DND-41 (cell line): ENCODE data around the gene COL15A1.

Experiments used
- ATAC-seq: fragments of 200-7000 bp; cut with Tn5 transposase; 3 replicates; pipeline ENCODE4 v1.9.1; 2021; ENCODE audit warnings: low read depth; ENCODE audit not compliant: insufficient read depth
- DNase-seq: peaks from one replicate; pipeline ENCODE4 v3.0.0-alpha.2; 2020
- H2AFZ ChIP-seq: 2 replicates; pipeline ENCODE4 v1.6.0; 2012; ENCODE audit warnings: low read depth, low read length
- H3K27ac ChIP-seq: 2 replicates; pipeline ENCODE4 v1.5.1; 2012; ENCODE audit warnings: low read length, inconsistent platforms
- H3K27me3 ChIP-seq: fragments of 200-600 bp; sonication (generic); 2 replicates; pipeline ENCODE4 v1.6.0; 2012; ENCODE audit warnings: low read length, mild to moderate bottlenecking, inconsistent platforms; ENCODE audit not compliant: insufficient read depth, poor library complexity
- H3K36me3 ChIP-seq: 2 replicates; pipeline ENCODE4 v1.5.1; 2012; ENCODE audit warnings: low read length, inconsistent platforms; ENCODE audit not compliant: insufficient read depth
- H3K4me1 ChIP-seq: 2 replicates; pipeline ENCODE4 v1.5.1; 2012; ENCODE audit warnings: mild to moderate bottlenecking, low read length; ENCODE audit not compliant: insufficient read depth
- H3K4me2 ChIP-seq: 2 replicates; pipeline ENCODE4 v1.6.0; 2012; ENCODE audit warnings: mild to moderate bottlenecking, moderate library complexity, low read length, inconsistent platforms; ENCODE audit not compliant: insufficient read depth
- H3K4me3 ChIP-seq, 2 experiments: fragments of 200-600 bp in 1 of 2; shearing (Covaris generic) in 1 of 2; 2 replicates each; pipeline ENCODE4 v1.5.1; 2012 to 2016; ENCODE audit warnings: inconsistent platforms in 2 of 2, low read length in 2 of 2, mild to moderate bottlenecking in 2 of 2, low read depth in 1 of 2, moderate library complexity in 1 of 2
- H3K79me2 ChIP-seq: 2 replicates; pipeline ENCODE4 v1.6.0; 2012; ENCODE audit warnings: low read length, inconsistent platforms; ENCODE audit not compliant: insufficient read depth
- H3K9ac ChIP-seq: 2 replicates; pipeline ENCODE4 v1.6.0; 2012; ENCODE audit warnings: low read depth, mild to moderate bottlenecking, inconsistent platforms, low read length, moderate library complexity
- H3K9me3 ChIP-seq: 2 replicates; pipeline ENCODE4 v1.5.1; 2012; ENCODE audit warnings: low read length, moderate library complexity, mild to moderate bottlenecking, inconsistent platforms; ENCODE audit not compliant: insufficient read depth, severe bottlenecking
- H4K20me1 ChIP-seq: 2 replicates; pipeline ENCODE4 v1.6.0; 2012; ENCODE audit warnings: low read length; ENCODE audit not compliant: insufficient read depth
- CTCF ChIP-seq: IDR thresholded peaks from 2 replicates; pipeline ENCODE4 v1.5.1; 2012; ENCODE audit warnings: borderline replicate concordance, low read length, moderate library complexity, mild to moderate bottlenecking; ENCODE audit not compliant: poor library complexity, severe bottlenecking; ENCODE audit errors: extremely low read depth
- EZH2 ChIP-seq: IDR thresholded peaks from 3 replicates; pipeline ENCODE4 v1.6.1; 2012; ENCODE audit warnings: borderline replicate concordance, low read depth, mild to moderate bottlenecking, moderate library complexity, low read length, inconsistent platforms; ENCODE audit not compliant: severe bottlenecking

Gene COL15A1

GRCh38 chr9:98931600-98932389 is 11.9 kb upstream of the COL15A1 start:
- DNase-seq, result no peak
- H3K4me1 ChIP-seq, result no peaks in the 10 kb centered on the region
- H3K27me3 ChIP-seq, result peaks cover 7% of the 10 kb centered on the region
- H2AFZ ChIP-seq, result no peak overlapping the region
- no peak overlapping the region for H3K4me3 ChIP-seq
- no peaks in the 10 kb centered on the region for H3K9me3 ChIP-seq
- ATAC-seq, result no peak
- no peaks in the 10 kb centered on the region for H3K36me3 ChIP-seq
- no peaks in the 10 kb centered on the region for H3K79me2 ChIP-seq
- H4K20me1 ChIP-seq, result no peaks in the 10 kb centered on the region
- no peak overlapping the region for H3K9ac ChIP-seq
- no peak for TF ChIP-seq EZH2
- no peak for TF ChIP-seq CTCF
- H3K4me2 ChIP-seq, result no peak overlapping the region
- H3K27ac ChIP-seq, result no peak overlapping the region

GRCh38 chr9:98933185-98933584 is 10.5 kb upstream of the COL15A1 start:
- Histone ChIP-seq H4K20me1 (no peaks in the 10 kb centered on the region), H3K36me3 (no peaks in the 10 kb centered on the region), H3K4me2 (no peak overlapping the region), H2AFZ (no peak overlapping the region), H3K4me1 (no peaks in the 10 kb centered on the region), H3K9me3 (no peaks in the 10 kb centered on the region), H3K4me3 (no peak overlapping the region), H3K27me3 (peaks cover 2% of the 10 kb centered on the region), H3K79me2 (no peaks in the 10 kb centered on the region), H3K9ac (no peak overlapping the region), H3K27ac (no peak overlapping the region)
- no peak for ATAC-seq
- no peak for TF ChIP-seq EZH2
- no peak for TF ChIP-seq CTCF
- no peak for DNase-seq

DNA sequence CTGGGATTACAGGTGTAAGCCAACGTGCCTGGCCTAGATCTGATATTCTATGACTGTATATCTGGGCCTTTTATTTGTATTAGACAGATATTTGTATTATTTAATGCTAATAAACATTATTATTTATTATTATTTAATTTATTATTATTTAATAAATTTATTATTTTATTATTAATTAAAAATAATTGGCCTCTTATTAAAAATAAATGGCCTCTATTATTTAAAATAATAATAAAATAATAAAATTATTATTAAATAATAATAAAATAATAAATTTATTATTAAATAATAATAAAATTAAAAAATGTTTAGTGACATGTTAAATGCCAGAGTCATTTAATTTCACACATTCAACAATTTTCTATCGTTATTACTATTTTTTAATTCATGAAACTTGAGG is 9.8 kb upstream of the COL15A1 start:
- no peak for DNase-seq
- ATAC-seq, result no peak

More for the DNA sequence above, 9.8 kb upstream of the COL15A1 start:
- no peaks in the 10 kb centered on the region for H3K4me1 ChIP-seq
- no peaks in the 10 kb centered on the region for H3K79me2 ChIP-seq
- H3K27me3 ChIP-seq, result no peaks in the 10 kb centered on the region
- no peak overlapping the region for H2AFZ ChIP-seq
- H3K27ac ChIP-seq, result no peak overlapping the region
- no peak overlapping the region for H3K4me2 ChIP-seq
- no peak overlapping the region for H3K4me3 ChIP-seq
- no peaks in the 10 kb centered on the region for H3K9me3 ChIP-seq
- H3K9ac ChIP-seq, result no peak overlapping the region
- no peaks in the 10 kb centered on the region for H4K20me1 ChIP-seq
- H3K36me3 ChIP-seq, result no peaks in the 10 kb centered on the region
- TF ChIP-seq EZH2 (no peak), CTCF (no peak)
